GM19240 (cell line): ENCODE results near the gene WFS1.
A peak's percentile ranks its signal among the peaks of the same experiment; 100 is the strongest.

ENCODE experiments used
- DNase-seq: peaks from one replicate; pipeline ENCODE4 v3.0.0; 2011; ENCODE audit warnings: low spot score; ENCODE audit not compliant: insufficient read length

WFS1 gene

DNA sequence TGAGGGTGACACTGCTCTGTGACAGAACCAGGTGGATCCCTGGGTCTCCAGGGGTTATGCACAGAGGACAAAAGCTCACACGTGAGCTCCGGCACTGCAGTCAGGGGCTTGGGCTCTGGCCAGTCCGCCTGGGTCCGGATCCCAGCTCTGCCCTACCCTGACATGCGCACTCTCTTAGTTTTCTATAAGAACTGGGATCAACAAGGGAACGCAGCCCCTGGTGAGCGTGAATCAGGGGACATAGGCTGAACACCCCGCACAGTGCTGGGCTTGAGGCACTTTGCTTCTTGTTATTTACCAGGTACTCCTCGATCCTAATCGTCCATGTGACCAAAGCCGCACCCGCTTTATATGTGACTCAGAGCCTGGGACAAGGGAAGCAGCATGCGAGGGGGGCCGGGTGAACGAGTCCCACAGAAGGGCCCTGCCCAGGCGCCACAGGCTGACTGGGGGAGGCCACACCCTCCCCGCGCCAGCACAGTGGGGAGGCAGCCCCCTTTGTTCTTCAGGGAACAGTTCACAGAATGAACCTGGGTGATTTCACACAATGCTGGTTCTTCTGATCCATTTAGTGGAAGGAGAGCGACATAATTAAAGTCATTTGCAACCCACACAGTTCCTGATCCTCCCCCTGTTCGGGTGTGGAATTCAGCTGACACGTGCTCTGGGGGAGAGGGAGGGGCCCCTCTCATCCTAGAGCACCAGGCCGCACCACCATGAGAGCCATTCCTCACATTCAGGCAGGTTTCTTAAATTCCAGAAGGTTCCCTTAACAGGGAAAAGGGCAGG, 55.5 kb downstream of the WFS1 start:
- no peak for DNase-seq

DNA sequence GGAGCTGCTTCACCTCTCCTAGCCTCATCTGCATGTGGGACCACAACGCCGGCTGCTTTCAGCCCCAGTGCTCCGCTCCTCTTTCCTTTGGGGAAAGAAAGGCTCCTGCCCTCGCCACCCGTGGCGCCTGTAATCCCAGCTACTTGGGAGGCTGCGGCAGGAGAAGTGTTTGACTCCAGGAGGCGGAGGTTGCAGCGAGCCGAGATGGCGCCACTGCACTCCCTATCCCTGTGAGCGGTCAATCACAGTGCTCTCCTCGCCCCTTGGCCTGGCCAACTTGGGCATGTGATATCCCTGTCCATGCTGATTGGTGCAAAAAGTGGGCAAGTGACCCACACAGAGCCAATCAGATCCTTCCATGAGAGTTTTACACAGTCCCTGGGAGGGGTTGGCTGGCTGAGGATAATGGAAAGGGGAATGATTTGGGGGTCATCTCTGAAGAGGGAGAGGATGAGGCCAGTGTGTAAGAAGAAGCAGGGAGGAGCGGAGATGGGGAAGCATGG, 56.2 kb downstream of the WFS1 start:
- DNase-seq = no peak

DNA sequence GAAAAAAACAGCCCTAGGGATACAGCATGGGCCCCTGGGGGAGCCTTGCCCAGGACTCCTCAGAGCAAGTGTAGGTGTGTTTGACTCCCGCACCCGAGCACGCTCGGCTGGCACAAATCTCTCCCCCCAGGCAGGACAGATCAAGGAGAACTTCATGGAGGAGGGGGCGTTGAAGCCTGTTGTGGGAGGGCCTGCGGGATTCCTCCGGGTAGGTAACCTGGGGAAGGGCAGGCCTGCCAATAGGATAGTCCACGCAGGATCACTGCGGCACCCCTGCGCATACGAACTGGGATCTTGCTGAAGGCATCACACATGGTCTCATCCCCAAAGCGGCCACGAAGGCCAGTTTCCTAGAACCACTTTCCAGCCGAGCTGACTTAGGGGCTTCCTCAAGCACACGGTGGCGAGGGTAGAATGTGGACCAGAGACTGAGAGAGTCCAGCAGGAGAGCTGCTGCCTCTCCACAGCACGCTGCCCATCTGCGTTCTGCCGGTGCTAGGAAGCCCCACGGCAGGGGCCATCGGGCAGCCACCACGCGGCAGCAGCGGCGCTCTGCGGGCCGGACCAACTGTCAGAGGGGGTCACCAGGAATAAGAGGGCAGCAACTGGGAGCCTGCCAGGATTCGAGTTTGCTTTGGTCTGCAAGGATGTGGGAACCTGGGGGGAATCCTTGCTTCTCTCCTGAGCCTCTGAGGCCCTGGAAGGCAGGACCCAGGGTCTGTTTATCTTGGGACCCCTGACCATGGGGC, 56.8 kb downstream of the WFS1 start:
- DNase-seq = no peak

DNA sequence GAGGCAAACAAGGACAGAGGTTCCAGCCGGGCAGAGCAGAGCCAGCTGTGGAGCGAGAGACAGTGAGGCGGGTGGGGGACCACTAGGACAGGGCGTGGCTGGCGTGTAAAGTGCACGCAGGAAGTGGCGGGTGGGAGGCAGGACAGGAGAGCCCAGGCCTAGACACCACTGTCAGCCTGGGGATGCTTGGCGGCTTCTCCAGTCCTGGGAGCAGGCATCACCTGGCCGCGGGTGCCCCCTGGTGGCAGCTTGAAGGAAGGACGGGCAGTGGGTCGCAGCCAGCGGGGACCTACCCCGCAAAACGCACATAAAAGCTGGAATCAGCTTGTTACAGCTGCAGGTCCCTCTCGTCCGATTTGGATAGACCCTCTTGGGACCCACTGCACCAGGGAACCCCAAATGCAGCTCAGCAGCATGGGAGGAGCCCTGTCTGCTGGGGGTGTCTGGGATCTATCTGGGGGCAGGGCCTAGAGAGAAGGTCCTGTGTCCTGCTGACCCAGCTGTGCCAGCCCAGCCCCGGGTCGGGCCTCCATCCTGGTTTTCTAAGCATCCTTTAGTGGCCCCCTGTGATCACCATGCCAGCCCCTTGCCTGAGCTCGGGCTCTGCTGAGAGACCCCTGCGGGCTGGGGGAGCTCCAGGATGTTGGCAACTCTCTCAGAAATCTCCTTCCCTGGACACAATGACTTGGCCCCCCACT, 57.7 kb downstream of the WFS1 start:
- peak; percentile 83 for DNase-seq

DNA sequence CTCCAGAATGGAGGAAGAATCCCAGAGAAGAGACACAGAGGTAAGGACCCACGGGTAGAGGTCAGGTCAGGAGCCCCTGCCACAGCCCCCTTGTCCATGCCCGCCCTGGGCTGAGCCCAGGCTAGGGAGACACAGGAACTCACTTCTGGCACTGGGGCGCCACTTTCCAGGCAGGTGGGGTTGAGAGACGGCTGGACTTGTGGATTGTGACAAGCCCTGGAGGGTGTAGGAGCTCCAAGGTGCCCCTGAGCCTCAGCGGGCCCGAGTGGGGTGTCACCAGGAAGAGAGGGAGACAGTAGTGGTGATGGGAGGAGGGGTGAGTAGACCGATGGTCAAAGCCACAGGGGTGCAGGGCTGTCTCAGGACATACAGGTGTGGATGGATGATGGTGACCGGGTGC, 58.9 kb downstream of the WFS1 start:
- no peak for DNase-seq

DNA sequence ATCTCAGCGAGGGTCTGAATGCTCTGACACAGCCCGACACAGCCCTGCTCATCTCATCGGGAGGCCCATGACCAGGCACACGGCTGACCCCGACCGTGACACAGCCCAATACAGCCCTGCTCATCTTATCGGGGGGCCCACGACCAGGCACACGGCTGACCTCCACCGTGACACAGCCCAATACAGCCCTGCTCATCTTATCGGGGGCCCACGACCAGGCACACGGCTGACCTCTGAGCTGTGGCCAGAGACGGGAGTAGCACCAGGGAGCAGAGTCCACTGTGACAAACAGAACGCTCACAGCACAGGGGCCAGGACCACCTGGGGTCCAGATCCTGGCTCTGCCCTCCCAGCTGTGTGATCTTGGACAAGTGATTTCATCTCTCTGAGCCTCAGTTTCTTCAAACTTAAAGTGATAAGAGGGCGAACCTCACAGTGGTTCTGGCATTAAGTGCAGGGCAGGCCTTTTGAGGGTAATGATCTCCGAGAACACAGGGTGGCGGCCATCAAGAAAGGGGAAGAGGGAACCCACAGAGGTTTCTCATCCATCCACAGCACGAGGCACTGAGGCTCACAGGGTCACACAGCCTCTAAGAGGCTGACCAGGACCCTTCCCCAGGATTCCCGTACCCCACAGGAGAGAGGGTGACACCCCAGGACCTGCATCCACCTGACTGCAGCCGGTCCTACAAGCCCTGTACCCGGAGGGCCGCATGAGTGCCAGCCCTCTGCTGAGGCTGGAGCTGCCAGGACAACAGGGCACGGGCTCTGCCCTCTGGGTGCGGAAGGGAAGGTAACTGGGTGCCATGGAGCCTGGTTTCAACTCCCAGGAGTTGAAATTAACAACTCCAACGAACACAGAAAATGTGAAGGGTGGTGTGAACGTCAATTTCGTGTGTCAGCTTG, 60.1 kb downstream of the WFS1 start:
- DNase-seq = no peak

DNA sequence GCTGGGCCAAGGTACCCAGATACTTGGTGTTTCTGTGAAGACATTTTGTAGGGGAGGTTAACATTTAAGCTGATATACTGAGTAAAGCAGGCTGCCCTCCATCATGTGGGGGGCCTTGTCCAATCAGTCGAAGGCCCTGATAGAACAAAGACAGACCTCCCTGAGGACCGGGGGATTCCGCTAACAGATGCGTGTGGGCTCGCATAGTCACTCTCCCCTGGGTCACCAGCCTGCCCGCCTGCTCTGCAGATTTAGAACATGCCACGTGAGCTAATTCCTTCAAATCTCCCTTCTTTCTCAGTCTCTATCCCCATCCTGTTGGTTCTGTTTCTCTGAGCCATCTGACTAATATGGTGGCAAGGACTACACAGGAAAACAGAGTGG, 60.7 kb downstream of the WFS1 start:
- DNase-seq = no peak

DNA sequence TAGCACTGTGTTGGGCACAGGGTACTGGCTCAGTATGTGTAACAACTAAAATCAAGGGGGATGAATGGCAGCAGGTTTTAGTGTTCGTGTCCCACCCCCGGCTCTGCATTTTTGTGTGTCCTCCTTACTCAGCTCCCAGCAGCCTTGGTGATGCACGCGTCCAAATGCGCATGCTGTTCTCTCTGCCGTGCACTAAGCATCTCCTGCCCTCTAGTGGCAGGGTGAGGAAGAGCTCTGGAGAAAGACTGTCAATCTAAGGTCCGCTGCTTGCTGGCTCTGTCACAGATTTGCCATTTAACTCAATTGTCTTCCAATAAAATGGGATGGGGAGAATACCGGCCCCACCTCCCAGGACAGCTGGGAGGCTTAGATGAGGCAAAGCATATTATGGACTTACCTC, 61.4 kb downstream of the WFS1 start:
- no peak for DNase-seq

DNA sequence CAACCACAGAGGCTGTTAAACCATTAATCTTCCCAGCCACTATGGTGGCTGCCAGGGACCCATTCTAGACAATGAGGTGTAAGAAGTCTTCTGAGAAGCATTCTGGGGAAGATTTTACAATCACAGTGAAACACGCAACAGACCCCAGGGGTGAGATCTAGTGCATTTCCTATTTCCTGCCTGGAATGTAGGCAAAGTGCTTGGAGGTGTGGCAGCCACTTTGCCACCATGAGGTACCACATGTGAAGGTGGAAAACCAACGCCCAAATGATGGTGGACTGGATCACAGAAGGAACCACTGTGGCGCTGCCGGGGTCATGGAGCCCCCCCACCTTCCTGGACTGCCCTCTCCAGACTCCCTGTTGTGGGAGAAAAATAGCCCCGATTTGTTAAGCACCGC, 61.8 kb downstream of the WFS1 start:
- DNase-seq = no peak

DNA sequence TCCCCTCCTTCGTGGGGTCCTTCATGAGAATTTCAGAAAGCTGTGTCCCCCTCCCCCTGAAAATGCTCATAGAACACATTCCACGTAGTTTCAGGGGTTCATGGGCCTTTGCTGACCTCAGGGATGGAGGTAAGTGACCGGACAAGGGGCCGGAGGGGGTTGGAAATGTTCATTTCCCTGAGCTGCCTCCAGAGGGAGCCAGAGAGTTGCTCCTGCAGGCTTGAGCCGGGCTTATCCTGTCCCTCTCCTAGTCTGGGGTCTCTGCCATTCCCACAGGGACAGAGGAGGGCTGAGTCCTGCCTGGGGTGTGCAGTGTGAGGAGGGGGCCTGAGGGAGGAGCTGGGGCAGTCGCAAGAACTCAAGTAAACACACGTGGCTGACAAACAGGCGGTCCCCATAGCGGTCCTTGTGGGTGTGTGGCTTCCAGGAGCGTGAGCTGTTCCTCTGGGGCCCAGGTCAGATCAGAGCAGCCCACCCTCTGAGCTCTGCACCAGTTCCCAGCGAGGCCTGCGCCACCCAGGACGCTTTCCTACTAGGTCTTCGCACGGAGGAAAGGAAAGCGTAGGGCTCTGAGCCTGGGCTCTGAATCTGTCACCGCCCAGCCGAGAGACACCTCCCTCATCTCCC, 62.5 kb downstream of the WFS1 start:
- no peak for DNase-seq

DNA sequence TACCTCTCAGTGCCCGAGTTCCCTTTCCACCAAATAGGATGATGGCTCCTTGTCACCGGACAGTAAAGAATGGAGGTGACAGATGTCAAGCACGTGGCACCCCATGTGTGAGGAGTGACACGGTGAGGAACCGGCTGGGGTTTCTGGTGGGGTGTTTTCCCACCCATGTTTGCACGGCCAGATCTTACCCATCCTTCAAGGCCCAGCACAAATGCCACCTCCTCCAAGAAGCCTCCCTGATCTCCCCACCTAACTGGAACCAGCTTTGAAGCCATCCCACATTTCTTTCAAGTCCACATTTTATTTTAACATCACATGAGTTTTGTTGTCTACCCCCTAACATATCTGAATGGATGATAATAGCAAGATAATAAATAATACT, 63.0 kb downstream of the WFS1 start:
- no peak for DNase-seq

DNA sequence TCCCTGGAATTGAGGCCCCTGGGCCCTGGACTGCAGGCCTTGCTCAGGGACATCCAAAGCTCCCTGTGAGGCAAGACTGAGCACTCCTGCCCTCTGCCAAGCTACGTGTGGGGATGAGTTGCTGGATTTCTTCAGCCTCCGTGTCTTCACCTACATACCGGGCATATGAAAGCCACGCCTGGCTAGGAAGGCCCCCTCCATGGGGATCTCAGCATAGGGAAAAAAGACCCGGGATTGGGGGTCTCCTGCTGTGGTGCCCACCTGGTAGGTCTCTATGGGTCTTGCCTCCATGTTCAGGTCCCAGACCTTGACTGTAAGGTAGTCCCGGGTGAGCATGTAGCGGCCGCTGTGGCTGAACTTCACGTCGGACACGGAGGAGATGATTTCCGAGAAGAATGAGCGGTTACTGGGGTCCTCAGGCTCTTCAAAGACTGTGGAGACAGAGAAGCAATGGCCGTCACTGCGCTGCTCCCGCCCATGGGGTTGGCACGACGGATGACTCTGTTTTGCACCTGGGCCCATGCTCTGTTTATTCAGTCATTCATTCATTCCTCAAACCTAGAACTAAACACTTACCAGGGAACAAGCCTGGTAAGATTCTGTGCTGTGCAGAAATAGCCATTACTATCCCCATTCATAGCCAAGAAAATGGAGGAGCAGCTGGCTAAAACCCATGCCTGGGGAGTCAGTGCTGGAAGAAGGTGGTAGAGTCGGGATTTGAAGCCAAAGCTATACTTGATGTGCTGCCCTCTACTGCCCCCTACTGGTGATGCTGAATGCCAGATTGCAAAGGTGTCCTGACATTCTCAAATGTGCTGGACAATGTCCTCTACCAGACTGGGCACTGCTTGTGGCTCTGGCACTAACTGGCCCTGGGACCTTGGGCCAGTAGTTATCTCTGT, 63.9 kb downstream of the WFS1 start:
- no peak for DNase-seq

DNA sequence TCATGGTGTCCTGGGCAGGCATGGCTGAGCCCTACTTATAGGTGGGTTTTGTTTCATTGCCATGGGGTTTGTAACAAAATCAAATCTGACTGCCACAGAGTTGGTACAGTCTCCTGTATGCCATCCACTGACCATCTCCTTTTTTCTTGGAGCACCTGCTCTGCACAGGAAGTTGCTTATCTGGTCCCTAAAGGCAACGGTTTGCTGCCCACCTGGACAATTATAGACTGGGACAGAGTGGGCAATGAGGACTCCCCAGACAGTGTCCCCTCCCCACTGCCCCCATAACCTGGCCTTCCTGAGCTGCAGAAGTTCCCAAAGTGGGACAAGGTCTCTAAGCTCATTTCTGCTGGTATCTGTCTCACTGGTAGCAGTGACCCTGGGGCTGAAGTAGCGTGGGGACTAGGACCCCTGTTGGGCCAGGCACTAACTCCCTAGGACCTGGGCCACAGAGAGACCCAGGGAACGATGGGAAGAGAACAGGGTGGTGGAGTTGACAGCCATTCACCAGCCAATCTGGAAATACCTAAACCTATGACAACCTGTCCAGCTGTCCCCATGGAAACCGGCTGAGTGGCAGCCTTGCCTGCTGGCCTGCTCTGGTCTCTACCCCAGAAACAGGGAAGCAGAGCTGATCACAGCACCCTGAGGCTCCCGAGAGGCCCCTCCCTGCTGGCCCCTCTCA, 64.7 kb downstream of the WFS1 start:
- no peak for DNase-seq

DNA sequence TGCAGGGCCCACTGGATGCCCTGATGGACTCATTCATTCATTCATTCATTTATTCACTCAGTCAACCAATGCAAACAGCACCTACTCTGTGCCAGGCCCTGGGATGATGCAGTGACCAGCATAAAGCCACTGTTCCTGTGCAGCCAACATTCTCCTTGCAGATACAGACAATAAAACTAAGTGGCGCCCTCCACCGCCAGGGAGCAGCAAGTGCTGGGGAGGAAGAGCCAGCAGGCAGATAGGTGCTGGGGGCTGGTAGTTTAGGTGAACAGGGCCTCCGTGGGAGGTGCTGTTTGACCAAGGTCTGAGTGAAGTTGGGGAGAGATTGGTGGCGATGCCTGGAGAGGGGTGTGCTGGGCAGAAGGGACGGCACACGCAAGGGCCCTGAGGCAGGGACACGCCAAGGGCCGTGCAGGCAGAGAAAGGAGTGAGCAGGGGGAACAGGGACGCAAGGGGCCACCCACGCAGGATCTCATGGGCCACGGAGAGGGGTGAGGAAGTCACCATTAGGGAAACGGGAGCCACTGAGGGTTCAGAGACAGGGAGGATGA, 65.5 kb downstream of the WFS1 start:
- no peak for DNase-seq

DNA sequence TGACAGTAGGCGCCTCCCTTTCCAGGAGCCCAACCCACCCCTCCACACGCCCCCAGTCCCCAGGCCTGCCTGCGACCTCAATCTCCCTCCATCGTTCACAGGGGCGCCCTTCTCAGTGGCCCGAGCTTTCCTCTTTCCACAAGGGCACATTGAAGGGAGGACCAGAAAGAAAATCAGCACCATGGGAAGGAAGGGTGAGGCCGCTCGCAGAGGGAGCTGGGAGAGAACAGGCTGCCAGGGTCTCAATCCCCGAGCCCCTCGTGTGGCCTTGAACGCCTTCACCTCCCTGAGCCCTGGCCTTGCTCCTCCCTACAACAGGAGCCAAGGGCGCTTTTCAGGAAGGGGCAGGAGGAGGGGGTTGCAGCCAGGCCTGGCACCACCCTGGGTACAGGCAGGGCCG, 66.5 kb downstream of the WFS1 start:
- no peak for DNase-seq

DNA sequence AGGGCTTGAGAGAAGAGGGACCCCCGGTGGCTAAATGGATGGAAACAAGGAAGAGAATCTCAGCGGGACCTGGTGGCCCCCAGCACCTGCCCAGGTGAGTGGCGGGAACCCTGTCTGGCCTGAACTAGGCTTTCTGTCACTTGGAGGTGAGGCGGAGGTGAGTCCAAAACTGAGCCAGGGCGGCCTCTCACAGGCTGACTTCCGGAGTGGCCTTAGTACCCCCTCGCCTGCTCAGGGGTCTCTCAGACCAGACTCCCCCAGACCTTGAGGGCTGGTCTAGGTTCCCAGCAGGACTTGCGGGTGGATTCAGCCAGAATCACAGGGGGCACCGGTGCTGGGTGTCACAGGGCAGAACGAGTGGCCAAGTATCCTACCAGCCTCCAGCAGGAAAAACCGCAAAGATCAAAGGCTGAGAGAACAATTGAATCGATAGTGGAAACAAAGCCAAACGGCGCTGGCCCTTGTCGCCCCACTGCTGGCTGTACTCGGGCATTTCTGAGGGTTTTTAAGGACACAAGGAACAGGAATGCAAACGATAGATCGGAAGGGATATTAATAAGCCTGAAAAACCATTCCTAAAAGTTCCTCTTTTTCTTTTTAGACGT, 67.8 kb downstream of the WFS1 start:
- DNase-seq = no peak

DNA sequence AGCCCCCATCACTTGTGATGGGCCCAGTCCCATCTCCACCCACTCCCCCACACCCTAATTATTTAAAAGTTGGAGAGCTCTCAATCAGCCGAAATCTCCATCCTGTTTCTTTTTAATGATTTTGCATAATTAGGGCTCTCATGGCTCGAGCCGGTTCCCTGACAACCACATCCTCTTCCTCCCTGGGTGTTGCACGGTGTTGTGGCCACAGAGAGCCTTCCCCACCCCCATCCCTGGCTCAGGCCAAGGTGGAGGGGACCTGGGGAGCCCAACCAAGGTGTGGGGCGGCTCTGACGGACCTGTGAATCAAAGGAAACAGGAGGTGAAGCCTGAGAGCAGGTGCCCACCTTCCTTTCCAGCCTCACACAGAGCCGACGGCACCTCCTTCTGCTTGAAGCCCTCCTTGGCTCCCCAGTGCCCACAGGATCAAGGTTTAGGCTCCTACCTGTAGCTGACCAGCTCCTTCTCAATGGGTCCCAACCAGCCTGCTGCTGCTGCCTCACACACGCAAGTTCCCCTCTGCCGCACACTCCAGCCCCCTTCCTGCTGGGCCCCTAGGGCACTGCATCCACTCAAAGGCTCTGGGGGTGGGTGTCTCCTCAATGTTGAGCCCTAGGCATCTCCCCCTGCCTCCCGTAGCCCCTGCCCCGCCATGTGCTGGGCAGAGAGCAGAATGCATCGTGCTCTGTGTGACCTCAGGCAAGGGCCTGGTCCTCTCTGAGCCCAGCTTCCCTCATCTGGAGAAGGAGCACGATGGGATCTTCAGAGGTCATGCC, 68.7 kb downstream of the WFS1 start:
- DNase-seq = no peak
